HG02623 (cell line): ENCODE results near the gene NOTCH1.

Experiments
- ATAC-seq: cut with Tn5 transposase; IDR thresholded peaks from one replicate; pipeline ENCODE4 v1.9.1; 2021; ENCODE audit warnings: moderate library complexity; ENCODE audit not compliant: unreplicated experiment

Gene NOTCH1

GRCh38 chr9:136470356-136470755, 75.5 kb downstream of the NOTCH1 start:
- no peak for ATAC-seq

- ATAC-seq, result no peak
Measured at GRCh38 chr9:136467766-136468165, 78.1 kb downstream of the NOTCH1 start.

GRCh38 chr9:136466155-136466541, 79.7 kb downstream of the NOTCH1 start:
- ATAC-seq, result no peak

GRCh38 chr9:136465500-136466154, 80.2 kb downstream of the NOTCH1 start:
- no peak for ATAC-seq

GRCh38 chr9:136464241-136464640, 81.6 kb downstream of the NOTCH1 start:
- no peak for ATAC-seq

- ATAC-seq, result no peak
Measured at GRCh38 chr9:136463578-136463977, 82.3 kb downstream of the NOTCH1 start.

GRCh38 chr9:136462664-136463063, 83.2 kb downstream of the NOTCH1 start:
- no peak for ATAC-seq

GRCh38 chr9:136460772-136461325, 85.0 kb downstream of the NOTCH1 start:
- ATAC-seq, result no peak

GRCh38 chr9:136459425-136459824, 86.4 kb downstream of the NOTCH1 start:
- no peak for ATAC-seq

GRCh38 chr9:136457326-136457725, 88.5 kb downstream of the NOTCH1 start:
- no peak for ATAC-seq

- no peak for ATAC-seq
Measured at GRCh38 chr9:136456258-136456657, 89.6 kb downstream of the NOTCH1 start.

- ATAC-seq, result no peak
Measured at GRCh38 chr9:136455043-136456002, 90.5 kb downstream of the NOTCH1 start.

- no peak for ATAC-seq
Measured at GRCh38 chr9:136454026-136454796, 91.6 kb downstream of the NOTCH1 start.

- ATAC-seq, result no peak
Measured at GRCh38 chr9:136453326-136453725, 92.5 kb downstream of the NOTCH1 start.

- ATAC-seq, result no peak
Measured at GRCh38 chr9:136451221-136451877, 94.5 kb downstream of the NOTCH1 start.

GRCh38 chr9:136448655-136449054, 97.2 kb downstream of the NOTCH1 start:
- no peak for ATAC-seq

GRCh38 chr9:136447173-136447778, 98.6 kb downstream of the NOTCH1 start:
- no peak for ATAC-seq

- no peak for ATAC-seq
Measured at GRCh38 chr9:136445799-136446198, 100.0 kb downstream of the NOTCH1 start.
